Caco-2 (cell line): ENCODE results near the gene SREBF1. TPM values are rescaled to one million over a fixed set of nuclear protein-coding genes. Genes with fewer than 3 reads are reported as not detected.

Experiments used
- BruUV-seq: library from RNA; stranded (reverse); fragments of 400-500 nt; replicated peaks from 2 replicates; lab custom pipeline; 2021; lab: Mats Ljungman, UMichigan
- CTCF ChIA-PET: fragments of 300-600 bp; sonication (Branson Sonifier 250); formaldehyde crosslinking; loops from one replicate; lab custom pipeline; 2022; ENCODE audit warnings: antibody characterized with exemption; lab: Charles Lee
- POLR2A ChIA-PET: fragments of 300-600 bp; sonication (Branson Sonifier 250); formaldehyde crosslinking; loops from one replicate; lab custom pipeline; 2022; ENCODE audit warnings: antibody characterized with exemption; lab: Charles Lee
- DNase-seq, 2 experiments: peaks; one replicate each; pipeline versions ENCODE4 v3.0.0 to v3.0.0-alpha.2; 2020 to 2022
- H3K27me3 ChIP-seq: replicated peaks from 2 replicates; pipeline ENCODE4 v1.6.0; 2011; ENCODE audit warnings: low read length; ENCODE audit not compliant: control insufficient read depth, insufficient read depth
- H3K36me3 ChIP-seq: 2 replicates; pipeline ENCODE4 v1.5.1; 2011; ENCODE audit warnings: low read length; ENCODE audit not compliant: control insufficient read depth, insufficient read depth
- H3K4me1 ChIP-seq: fragments of 250-450 bp; sonication (Bioruptor Pico); 2 replicates; pipeline ENCODE4 v1.5.1; 2020; ENCODE audit warnings: mild to moderate bottlenecking
- H3K4me3 ChIP-seq: 2 replicates; pipeline ENCODE4 v1.5.1; 2011; ENCODE audit warnings: low read depth, mild to moderate bottlenecking, control low read depth, low read length
- H3K9me3 ChIP-seq: fragments of 250-450 bp; sonication (Bioruptor Pico); 2 replicates; pipeline ENCODE4 v1.5.1; 2020; ENCODE audit warnings: mild to moderate bottlenecking, moderate library complexity
- H3K27ac Mint-ChIP-seq: one replicate; pipeline ENCODE4 v1.8.0; 2022; ENCODE audit warnings: mixed read lengths; ENCODE audit not compliant: unreplicated experiment
- H3K27me3 Mint-ChIP-seq: one replicate; pipeline ENCODE4 v1.8.0; 2022; ENCODE audit warnings: mixed read lengths; ENCODE audit not compliant: insufficient read depth, unreplicated experiment
- H3K36me3 Mint-ChIP-seq: one replicate; pipeline ENCODE4 v1.8.0; 2022; ENCODE audit warnings: mild to moderate bottlenecking, mixed read lengths; ENCODE audit not compliant: insufficient read depth, unreplicated experiment
- H3K4me1 Mint-ChIP-seq: one replicate; pipeline ENCODE4 v1.8.0; 2022; ENCODE audit warnings: low read depth, mixed read lengths; ENCODE audit not compliant: unreplicated experiment
- H3K4me3 Mint-ChIP-seq: one replicate; pipeline ENCODE4 v1.8.0; 2022; ENCODE audit warnings: mild to moderate bottlenecking, moderate library complexity, mixed read lengths; ENCODE audit not compliant: unreplicated experiment
- H3K9me3 Mint-ChIP-seq: one replicate; pipeline ENCODE4 v1.8.0; 2022; ENCODE audit warnings: mixed read lengths; ENCODE audit not compliant: unreplicated experiment
- intact Hi-C: fragments of 100-400 bp; cut with micrococcal nuclease; formaldehyde crosslinking; loops from one replicate; pipeline ENCODE4 v1.10.0; 2022; ENCODE audit not compliant: unreplicated experiment
- total RNA-seq: library from RNA; stranded (reverse); gene quantifications from 2 replicates; pipeline ENCODE4 v1.2.3, GENCODE V29; 2022
- TF ChIP-seq, protein P1 (sequence below), 2 experiments: fragments of 200-600 bp in 1 of 2; IDR thresholded peaks; 1 replicate in 1 of 2; 2 replicates in 1 of 2; pipeline versions ENCODE4 v1.5.1 to v1.8.0; 2011 to 2022; ENCODE audit warnings: antibody characterized with exemption in 1 of 2, control low read depth in 1 of 2, inconsistent platforms in 1 of 2, low read depth in 1 of 2, low read length in 1 of 2, mild to moderate bottlenecking in 1 of 2, moderate library complexity in 1 of 2; ENCODE audit not compliant: insufficient read depth in 1 of 2, severe bottlenecking in 1 of 2, unreplicated experiment in 1 of 2

SREBF1 gene
- total RNA-seq, 1 experiment from 2014 or later = 118 TPM

DNA sequence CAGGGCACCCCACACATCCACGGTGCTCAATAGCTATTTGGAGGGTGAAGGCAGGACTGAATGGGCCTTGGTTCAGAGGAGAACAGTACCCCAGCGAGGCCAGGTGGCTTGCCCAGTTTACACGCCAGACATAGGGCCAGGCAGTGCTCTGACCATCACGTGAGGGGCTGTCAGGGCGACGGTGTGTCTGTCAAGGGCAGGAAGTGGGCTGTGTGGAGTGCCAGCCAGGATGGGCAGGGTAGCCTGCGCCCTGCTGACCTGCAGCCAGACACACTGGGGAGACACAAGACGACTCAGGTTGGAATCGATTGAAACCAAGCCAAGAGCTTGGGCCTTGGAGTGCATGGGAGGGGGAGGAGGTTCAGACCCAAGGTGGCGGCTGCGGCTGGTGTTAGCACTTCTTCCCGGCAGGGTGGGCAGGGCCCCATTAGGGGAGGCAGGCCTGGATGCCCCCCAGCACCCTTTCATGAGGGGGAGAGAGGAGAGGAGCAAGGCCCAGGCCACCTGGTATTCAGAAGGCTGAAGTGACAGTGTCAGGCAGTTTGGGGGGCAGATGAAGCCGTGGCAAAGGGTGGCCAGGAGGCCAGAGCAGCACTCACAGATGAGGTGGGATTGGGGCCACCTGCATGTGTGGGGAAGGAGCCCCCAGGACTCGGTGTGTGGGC is 68.2 kb downstream of the SREBF1 start:
- POLR2A ChIA-PET = no interaction called here
- CTCF ChIA-PET = no interaction called here
- peaks cover 29% of the 10 kb centered on the region for H3K36me3 Mint-ChIP-seq
- peaks cover 6% of the 10 kb centered on the region for H3K4me1 Mint-ChIP-seq
- no peaks in the 10 kb centered on the region for H3K9me3 Mint-ChIP-seq
- no peak overlapping the region for H3K27ac Mint-ChIP-seq
- TF ChIP-seq, protein P1, sequence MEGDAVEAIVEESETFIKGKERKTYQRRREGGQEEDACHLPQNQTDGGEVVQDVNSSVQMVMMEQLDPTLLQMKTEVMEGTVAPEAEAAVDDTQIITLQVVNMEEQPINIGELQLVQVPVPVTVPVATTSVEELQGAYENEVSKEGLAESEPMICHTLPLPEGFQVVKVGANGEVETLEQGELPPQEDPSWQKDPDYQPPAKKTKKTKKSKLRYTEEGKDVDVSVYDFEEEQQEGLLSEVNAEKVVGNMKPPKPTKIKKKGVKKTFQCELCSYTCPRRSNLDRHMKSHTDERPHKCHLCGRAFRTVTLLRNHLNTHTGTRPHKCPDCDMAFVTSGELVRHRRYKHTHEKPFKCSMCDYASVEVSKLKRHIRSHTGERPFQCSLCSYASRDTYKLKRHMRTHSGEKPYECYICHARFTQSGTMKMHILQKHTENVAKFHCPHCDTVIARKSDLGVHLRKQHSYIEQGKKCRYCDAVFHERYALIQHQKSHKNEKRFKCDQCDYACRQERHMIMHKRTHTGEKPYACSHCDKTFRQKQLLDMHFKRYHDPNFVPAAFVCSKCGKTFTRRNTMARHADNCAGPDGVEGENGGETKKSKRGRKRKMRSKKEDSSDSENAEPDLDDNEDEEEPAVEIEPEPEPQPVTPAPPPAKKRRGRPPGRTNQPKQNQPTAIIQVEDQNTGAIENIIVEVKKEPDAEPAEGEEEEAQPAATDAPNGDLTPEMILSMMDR (IDR thresholded peaks at IDR 0.05; ENCODE audit: insufficient read depth in 1 of 2, low read depth in 1 of 2, low read length in 1 of 2, severe bottlenecking in 1 of 2, unreplicated experiment in 1 of 2) = no peak
- no peak for DNase-seq
- intact Hi-C loops = no loop called here
- Histone ChIP-seq H3K4me3 (no peak overlapping the region), H3K4me1 (no peaks in the 10 kb centered on the region), H3K9me3 (no peaks in the 10 kb centered on the region), H3K27me3 (no peaks in the 10 kb centered on the region), H3K36me3 (no peaks in the 10 kb centered on the region)
- H3K27me3 Mint-ChIP-seq = no peaks in the 10 kb centered on the region
- no TSS peak for BruUV-seq
- H3K4me3 Mint-ChIP-seq = no peak overlapping the region

DNA sequence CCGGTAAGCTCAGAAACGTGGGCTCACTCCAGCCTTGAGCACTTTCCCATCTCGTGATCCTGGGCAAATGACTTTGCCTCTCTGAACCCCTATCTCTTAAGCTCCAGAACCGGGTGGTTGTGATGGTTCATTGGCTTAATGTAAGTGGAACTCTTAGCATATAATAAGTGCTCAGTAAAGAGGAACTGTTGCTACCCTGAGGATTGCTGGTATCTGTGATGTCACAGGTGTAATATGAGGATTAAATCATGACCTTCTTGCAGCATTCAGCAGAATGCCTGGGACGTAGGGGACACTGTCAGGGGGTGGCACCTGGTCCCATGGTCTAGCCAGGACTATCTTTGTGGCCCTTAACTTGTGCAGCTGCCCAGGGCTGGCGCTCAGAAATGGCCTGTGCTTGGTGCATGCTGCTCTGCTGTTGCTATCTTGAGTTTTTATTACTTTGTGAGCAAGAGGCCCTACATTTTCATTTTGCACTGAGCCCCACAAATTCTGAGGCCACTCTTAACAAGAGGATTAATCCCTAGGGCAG is 68.8 kb downstream of the SREBF1 start:
- intact Hi-C loops = no loop called here
- ChIA-PET CTCF (no interaction called here), POLR2A (no interaction called here)
- Histone ChIP-seq H3K9me3 (no peaks in the 10 kb centered on the region), H3K4me3 (no peak overlapping the region), H3K27me3 (no peaks in the 10 kb centered on the region), H3K36me3 (peaks cover 1% of the 10 kb centered on the region; the same call in 1 of the 2 replicates), H3K4me1 (no peaks in the 10 kb centered on the region)
- peaks cover 6% of the 10 kb centered on the region for H3K4me1 Mint-ChIP-seq
- no peaks in the 10 kb centered on the region for H3K27me3 Mint-ChIP-seq
- BruUV-seq = no TSS peak
- H3K27ac Mint-ChIP-seq = no peak overlapping the region
- H3K36me3 Mint-ChIP-seq = peaks cover 29% of the 10 kb centered on the region
- no peak overlapping the region for H3K4me3 Mint-ChIP-seq
- TF ChIP-seq, protein P1 (IDR thresholded peaks at IDR 0.05; ENCODE audit: insufficient read depth in 1 of 2, low read depth in 1 of 2, low read length in 1 of 2, severe bottlenecking in 1 of 2, unreplicated experiment in 1 of 2) = no peak
- no peaks in the 10 kb centered on the region for H3K9me3 Mint-ChIP-seq
- no peak for DNase-seq

DNA sequence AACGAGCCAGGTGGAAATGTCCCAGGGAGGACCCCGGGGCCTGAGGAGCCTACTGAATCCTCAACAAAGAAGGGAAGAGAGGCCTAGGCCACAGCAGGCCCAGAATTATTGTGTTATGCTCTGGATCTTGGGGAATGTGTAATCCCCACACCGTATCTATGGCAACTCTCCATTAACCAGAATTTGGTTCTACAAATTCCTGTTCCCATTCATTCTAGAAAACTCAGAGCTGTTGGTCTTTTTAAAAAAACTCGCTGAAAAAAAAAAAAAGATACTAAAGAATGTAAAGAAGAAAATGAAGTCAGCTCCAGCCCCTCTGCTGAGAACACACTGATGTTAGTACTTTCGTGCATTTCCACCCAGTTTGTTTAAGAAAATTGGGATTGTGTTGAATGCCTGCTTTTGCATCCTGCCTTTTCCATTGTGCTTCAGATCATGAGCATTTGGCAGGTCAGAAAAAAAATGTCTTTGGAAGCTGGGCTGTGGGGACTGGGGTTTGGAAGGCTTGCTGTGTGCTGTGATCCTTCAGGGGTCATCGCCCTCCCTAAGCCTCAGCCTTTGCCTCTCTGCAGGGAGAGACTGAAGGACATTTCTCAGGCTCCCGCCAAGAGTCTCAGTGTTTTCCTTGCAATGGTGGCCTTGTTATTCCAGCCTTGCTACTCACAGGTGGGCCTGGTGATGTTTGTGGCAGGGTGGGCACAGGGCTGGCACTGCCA is 69.5 kb downstream of the SREBF1 start:
- Histone ChIP-seq H3K4me1 (no peaks in the 10 kb centered on the region), H3K4me3 (no peak overlapping the region), H3K27me3 (no peaks in the 10 kb centered on the region), H3K36me3 (peaks cover 1% of the 10 kb centered on the region; the same call in 1 of the 2 replicates), H3K9me3 (no peaks in the 10 kb centered on the region)
- Mint-ChIP-seq H3K36me3 (peaks cover 30% of the 10 kb centered on the region), H3K4me1 (peaks cover 6% of the 10 kb centered on the region), H3K9me3 (no peaks in the 10 kb centered on the region), H3K4me3 (no peak overlapping the region), H3K27ac (no peak overlapping the region), H3K27me3 (no peaks in the 10 kb centered on the region)
- no TSS peak for BruUV-seq
- intact Hi-C loops = no loop called here
- TF ChIP-seq, protein P1 (IDR thresholded peaks at IDR 0.05; ENCODE audit: insufficient read depth in 1 of 2, low read depth in 1 of 2, low read length in 1 of 2, severe bottlenecking in 1 of 2, unreplicated experiment in 1 of 2) = no peak
- POLR2A ChIA-PET = no interaction called here
- CTCF ChIA-PET = no interaction called here
- DNase-seq = no peak
